Hindlimb muscle (tissue), 1 donor: ENCODE results near the gene OPRD1. TPM values are rescaled to one million over a fixed set of nuclear protein-coding genes. Genes with fewer than 3 reads are reported as not detected.
"Not testable (repeated sequence)": the region's sequence is repeated elsewhere in the genome, so short reads cannot be mapped to it uniquely, and the experiment has no call there.

Experiments
- DNase-seq: peaks from one replicate; pipeline ENCODE4 v3.0.0-alpha.2; 2013
- polyA plus RNA-seq: library from polyadenylated mRNA; unstranded; fragments of 120-200 nt; gene quantifications from one replicate; pipeline ENCODE4 v1.2.1, GENCODE V29; 2013; ENCODE audit not compliant: insufficient read length

Gene OPRD1
- 0.74 TPM for polyA plus RNA-seq

- no peak for DNase-seq
These were observed at the start of gene OPRD1 for GRCh38 chr1:28811766-28812668. Gene OPRD1 (plus strand): TSS chr1:28812170. CDS start chr1:28812384, 214 bp downstream.

DNA sequence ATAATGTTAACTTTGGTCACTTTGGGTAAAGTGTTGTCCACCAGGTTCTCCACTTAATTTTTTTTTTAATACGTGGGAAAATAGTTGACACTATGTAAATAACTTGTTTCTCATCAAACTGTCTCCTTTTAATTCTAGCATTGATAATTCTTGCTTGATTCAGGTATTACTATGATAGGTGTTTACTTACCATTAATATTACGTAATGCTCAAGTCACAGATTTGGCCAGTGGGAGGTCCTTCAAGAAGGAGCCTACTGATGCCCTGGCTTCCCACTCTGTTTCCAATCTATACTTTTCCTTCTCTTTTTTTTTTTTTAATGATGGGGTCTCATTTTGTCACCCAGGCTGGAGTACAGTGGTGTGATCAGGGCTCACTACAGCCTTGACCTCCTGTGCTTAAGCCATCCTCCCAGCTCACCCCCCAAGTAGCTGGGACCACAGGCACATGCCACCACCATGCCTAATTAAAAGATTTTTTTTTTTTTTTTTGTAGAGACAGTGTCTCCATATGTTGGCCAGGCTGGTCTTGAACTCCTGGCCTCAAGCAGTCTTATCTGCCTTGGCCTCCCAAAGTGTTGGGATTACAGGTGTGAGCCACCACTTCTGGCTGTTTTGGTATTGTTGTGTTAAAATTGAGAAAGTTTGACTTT is 45.3 kb upstream of the OPRD1 start:
- DNase-seq: no peak

- no peak for DNase-seq
These were observed 41.3 kb upstream of the OPRD1 start for GRCh38 chr1:28770601-28771165.

DNA sequence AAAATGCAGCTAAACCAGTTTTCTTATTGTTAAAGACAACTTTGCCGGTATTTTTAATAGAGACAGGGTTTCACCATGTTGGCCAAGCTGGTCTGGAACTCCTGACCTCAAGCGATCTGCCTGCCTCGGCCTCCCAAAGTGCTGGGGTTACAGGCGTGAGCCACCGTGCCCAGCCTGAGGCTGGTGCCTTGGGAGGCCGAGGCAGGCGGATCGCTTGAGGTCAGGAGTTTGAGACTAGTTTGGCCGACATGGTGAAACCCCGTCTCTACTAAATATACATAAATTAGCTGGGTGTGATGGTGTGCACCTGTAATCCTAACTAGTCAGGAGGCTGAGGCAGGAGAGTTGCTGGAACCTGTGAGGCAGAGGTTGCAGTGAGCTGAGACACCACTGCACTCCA is 40.0 kb upstream of the OPRD1 start:
- not testable (repeated sequence) for DNase-seq

GRCh38 chr1:28773105-28773504 is 38.9 kb upstream of the OPRD1 start:
- no peak for DNase-seq

GRCh38 chr1:28775121-28775942 is 36.6 kb upstream of the OPRD1 start:
- peak; percentile 75 for DNase-seq

GRCh38 chr1:28776341-28776740 is 35.6 kb upstream of the OPRD1 start:
- DNase-seq: no peak

DNA sequence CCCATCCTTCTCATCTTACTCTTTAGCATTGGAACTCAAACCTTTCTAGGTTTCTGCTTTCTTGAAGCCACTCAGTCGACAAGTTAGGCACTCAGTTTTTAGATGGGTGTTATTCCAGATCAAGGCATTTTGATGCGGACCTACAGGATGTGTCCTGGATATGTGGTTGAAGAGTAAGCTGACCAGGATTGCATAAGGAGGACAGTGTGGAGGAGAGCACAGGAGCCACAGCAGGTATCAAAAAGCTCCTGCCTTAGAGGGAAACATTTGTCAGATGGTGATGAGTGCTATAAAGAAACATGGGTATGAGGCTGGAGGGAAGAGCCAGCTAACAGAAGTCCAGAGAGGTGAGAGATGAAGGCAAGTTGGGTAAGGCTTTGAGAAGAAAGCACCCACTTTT is 33.9 kb upstream of the OPRD1 start:
- no peak for DNase-seq

DNA sequence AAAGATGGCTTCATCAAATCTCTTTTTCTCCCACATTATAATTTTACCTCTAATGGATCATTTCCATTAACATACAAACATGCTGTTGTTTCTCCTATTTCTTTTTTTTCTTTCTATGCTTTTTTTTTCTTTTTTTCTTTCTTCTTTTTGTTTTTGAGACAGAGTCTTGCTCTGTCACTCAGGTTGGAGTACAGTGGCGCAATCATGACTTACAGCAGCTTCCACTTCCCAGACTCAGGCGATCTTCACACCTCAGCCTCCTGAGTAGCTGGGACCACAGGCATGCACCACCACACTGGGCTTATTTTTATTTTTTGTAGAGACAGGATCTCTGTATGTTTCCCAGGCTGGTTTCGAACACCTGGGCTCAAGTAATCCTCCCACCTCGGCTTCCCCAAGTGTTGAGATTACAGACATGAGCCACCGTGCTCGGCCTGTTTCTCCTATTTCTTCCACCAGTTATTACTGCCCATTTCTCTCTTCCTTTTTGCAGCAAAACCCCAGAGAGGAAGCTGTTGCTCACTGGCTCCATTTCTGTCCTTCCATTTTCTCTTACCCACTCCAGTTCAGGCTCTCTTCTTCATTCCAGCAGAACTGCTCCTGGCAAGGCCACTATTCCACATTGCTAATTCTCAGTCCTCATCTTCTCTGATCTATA is 32.1 kb upstream of the OPRD1 start:
- no peak for DNase-seq

DNA sequence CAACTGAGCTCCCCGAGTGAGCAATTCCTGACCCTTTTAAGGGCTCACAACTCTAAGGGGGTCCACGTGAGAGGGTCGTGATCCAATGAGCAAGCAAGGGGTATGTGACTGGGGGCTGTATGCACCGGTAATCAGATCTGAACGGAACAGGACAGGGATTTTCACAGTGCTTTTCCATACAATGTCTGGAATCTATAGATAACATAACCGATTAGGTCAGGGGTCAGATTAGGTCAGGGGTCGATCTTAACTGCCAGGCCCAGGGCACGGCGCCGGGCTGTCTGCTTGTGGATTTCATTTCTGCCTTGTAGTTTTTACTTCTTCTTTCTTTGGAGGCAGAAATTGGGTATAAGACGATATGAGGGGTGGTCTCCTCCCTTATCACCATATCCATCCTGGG is 30.7 kb upstream of the OPRD1 start:
- DNase-seq: no peak

- DNase-seq: no peak
These were observed 30.0 kb upstream of the OPRD1 start for GRCh38 chr1:28782011-28782410.

GRCh38 chr1:28783363-28783762 is 28.6 kb upstream of the OPRD1 start:
- no peak for DNase-seq

DNA sequence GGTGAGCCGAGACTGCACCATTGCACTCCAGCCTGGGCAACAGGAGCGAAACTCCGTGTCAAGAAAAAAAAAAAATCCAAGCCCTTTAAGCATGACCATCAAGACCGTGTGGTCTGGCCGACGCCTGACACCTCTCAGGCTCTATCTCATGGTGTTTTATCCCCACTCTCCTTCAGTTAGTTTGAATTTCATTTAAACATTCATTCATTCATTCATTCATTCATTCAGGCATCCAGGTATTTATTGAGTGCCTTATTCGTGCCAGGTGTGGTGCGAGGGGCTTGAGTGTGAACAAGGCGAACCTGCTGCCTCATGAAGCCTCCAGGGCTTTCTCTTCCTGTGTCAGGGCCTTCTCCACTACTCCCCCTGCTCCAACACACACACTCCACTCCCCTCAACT is 22.6 kb upstream of the OPRD1 start:
- no peak for DNase-seq

DNA sequence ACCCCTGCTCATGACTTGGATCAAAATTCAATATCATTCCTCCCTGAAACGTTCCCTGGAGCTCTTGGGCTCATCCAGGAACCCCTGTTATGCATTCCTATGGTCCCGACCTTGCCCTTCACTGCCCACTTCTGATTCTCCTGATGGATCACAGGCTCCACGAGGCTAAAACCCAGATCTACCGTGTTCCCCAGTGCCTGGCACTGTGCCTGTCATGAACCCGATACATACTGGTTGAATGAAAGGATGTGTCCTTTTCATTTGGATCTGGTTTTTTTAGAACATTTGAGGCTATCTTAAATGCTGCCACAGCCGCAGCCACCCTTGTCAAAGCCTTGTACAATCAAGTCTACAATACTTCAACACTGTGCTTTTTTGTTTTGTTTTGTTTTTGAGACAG is 22.2 kb upstream of the OPRD1 start:
- DNase-seq: no peak

- no peak for DNase-seq
These were observed 21.5 kb upstream of the OPRD1 start for GRCh38 chr1:28790377-28791035.

- DNase-seq: not testable (repeated sequence)
These were observed 20.0 kb upstream of the OPRD1 start for GRCh38 chr1:28791929-28792328.

- no peak for DNase-seq
These were observed 19.3 kb upstream of the OPRD1 start for GRCh38 chr1:28792644-28793121.

- DNase-seq: not testable (repeated sequence)
These were observed 17.4 kb upstream of the OPRD1 start for GRCh38 chr1:28794582-28794981.

GRCh38 chr1:28796352-28797211 is 15.4 kb upstream of the OPRD1 start:
- DNase-seq: no peak

DNA sequence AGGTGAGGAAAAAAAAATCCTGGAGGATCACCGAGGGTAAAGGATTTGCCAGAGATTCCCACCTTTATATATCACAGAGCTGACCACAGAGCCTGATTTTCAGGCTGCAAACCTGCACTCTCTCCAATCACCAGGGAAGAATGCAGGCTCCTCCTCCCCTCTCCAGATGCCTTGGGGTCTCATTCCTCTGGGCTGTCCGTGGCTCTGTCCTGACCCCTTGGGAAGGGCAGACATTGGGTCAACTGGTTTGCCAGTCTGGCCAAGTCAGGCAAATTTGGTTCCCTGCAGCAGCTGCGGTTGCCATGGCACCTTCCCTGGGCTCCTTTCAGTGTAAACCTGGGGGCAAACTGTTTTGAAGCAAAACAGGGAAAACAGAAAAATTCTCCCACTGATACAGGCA is 11.6 kb upstream of the OPRD1 start:
- no peak for DNase-seq
